Activated CD8-positive, alpha-beta memory T cell treated with anti-CD3 and anti-CD28 coated beads for 36 hours (primary cell): ENCODE data around the gene SOX18. TPM values are rescaled to one million over a fixed set of nuclear protein-coding genes. Genes with fewer than 3 reads are reported as not detected.

Source experiments
- CTCF ChIA-PET: fragments of 350-600 bp; sonication (Branson Sonifier 250); formaldehyde crosslinking; loops from one replicate; lab custom pipeline; 2021; ENCODE audit warnings: antibody characterized with exemption; lab: Charles Lee
- POLR2A ChIA-PET: fragments of 350-600 bp; sonication (Branson Sonifier 250); formaldehyde crosslinking; loops from one replicate; lab custom pipeline; 2021; ENCODE audit warnings: antibody characterized with exemption; lab: Charles Lee
- total RNA-seq, 2 experiments: library from RNA; stranded (reverse); gene quantifications; one replicate each; pipeline ENCODE4 v1.2.3, GENCODE V29; 2021

SOX18 gene
- total RNA-seq, 2 experiments from 2014 or later, result not detected

DNA sequence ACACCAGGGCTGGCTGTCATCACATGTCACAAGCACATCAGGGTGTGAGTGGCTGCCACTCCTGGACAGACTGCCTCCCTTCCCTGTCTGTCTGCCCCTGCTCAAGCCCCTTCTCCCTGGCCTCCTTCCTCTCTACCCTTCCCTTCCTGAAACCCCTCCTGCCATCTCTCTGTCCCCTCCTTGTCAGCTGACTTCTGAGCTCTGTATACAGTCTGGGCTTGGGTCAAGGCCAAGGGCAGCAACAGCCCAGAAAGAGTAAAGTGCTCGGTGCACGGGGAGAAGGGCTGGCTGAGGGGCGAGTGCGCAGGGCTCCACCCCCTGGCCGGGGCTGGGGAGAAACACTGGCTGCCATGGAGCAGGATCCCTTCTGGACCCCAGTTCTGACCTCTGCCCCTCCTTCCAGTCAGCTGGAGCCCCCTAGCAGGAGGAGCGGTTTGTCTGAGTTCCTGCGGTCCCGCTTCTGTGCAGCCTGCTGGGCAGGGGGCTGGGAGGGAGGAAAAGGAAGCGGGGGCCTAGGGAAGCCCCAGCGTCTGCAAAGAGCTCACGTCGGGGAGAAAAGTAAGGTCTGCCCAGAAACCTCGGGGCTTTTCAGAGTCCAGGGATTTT is 32.8 kb upstream of the SOX18 start:
- ChIA-PET POLR2A (interaction anchor here (0.5 kb wide), 1 partner anchor 450 kb away, joined by 4 read pairs; no protein-coding TSS in a partner anchor), CTCF (interaction anchor here (1.1 to 2.9 kb wide), 4 partner anchors 13 to 43 kb away, joined by 3 to 12 read pairs (median 7); no protein-coding TSS in a partner anchor)

- CTCF ChIA-PET, result interaction anchor here (1.1 to 3.2 kb wide), 4 partner anchors 12 to 39 kb away, joined by 3 to 15 read pairs (median 8); no protein-coding TSS in a partner anchor
- POLR2A ChIA-PET, result no interaction called here
These were observed 32.2 kb upstream of the SOX18 start for GRCh38 chr20:64081624-64081964.

DNA sequence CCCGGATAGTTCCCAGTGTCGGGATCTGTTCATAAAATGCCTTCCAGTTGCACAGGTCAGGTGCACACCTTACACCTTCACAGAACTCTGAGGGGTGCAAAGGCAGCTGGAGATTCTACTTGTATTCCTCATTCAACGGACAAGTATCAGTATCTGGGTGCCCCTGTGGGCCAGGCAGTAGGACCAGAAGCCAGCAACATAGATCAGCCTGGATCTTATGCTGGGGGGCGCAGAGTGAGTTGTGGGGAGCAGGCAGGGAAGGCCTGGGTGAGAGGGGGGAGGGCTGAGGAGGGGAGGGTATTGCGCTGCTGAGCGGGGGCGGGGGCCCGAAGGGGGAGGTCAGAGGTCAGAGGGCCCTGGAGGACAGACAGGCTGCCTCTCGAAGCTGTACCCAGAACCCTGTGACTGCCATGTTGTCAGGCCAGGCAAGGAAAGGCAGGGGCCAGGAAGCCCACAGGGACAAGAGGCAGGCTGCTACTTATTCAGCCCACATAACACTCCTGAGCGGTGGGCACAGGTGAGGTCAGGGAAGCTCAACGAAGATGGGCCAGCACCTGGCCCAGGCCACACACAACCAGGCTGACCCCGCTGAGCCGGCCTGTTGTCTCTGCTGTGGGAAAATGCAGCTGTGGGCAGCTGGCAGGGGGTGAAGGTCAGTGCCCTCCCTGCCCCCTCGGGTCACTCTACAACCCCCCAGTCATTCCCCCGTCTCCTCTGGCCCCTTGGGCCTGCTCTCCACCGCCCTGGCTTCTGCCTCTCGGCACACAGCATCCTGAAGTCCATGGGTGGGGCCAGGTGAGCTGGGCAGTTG is 31.6 kb upstream of the SOX18 start:
- POLR2A ChIA-PET, result no interaction called here

GRCh38 chr20:64080013-64080812 is 30.8 kb upstream of the SOX18 start, which contains the start of gene OPRL1:
OPRL1 (plus strand) TSS chr20:64080082; CDS start chr20:64092721, 12,639 bp downstream.
- ChIA-PET POLR2A (interaction anchor here (1.1 to 1.2 kb wide), 2 partner anchors 11 to 17 kb away, joined by 3 to 4 read pairs; partner anchors contain the start of gene TCEA2), CTCF (interaction anchor here (0.6 to 3.6 kb wide), 5 partner anchors 21 to 439 kb away, joined by 3 to 15 read pairs (median 6); no protein-coding TSS in a partner anchor)

More for the DNA sequence above, 31.6 kb upstream of the SOX18 start:
- CTCF ChIA-PET, result interaction anchor here (0.6 to 3.6 kb wide), 5 partner anchors 12 to 49 kb away, joined by 3 to 15 read pairs (median 12); no protein-coding TSS in a partner anchor

- POLR2A ChIA-PET, result interaction anchor here (0.8 to 1.2 kb wide), 3 partner anchors 10 to 41 kb away, joined by 3 to 6 read pairs (median 4); partner anchors contain the start of gene TCEA2
These were observed 30.0 kb upstream of the SOX18 start, which contains the start of gene RGS19 for GRCh38 chr20:64079273-64080012. RGS19 (minus strand) TSS chr20:64079518; CDS start chr20:64076886, 2,632 bp downstream.

DNA sequence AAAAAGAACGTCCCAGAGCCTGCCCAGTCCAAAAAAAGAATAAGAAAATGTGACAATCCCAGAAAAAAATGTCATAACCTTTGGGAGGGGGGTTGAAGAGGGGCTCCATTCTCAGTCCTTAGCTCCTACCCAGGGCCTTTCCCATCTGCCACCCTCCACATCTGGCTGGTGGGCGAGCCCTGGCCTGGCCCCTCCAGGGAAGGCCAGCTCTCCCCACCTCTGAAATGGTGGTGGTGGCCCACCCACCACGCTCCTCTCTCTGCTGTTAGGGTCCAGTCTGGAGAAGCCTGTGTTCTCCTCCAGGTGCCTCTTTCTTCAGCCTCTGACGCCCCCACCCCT is 29.5 kb upstream of the SOX18 start:
- ChIA-PET POLR2A (interaction anchor here (0.8 to 1.2 kb wide), 3 partner anchors 10 to 42 kb away, joined by 3 to 6 read pairs (median 4); partner anchors contain the start of gene TCEA2), CTCF (interaction anchor here (1.3 to 3.6 kb wide), 7 partner anchors 9 to 98 kb away, joined by 3 to 15 read pairs (median 6); partner anchors contain the start of gene PRPF6)

More at GRCh38 chr20:64079273-64080012, 30.0 kb upstream of the SOX18 start, which contains the start of gene RGS19:
- CTCF ChIA-PET, result interaction anchor here (0.6 to 3.6 kb wide), 7 partner anchors 10 to 438 kb away, joined by 3 to 15 read pairs (median 6); partner anchors contain the start of gene PRPF6

DNA sequence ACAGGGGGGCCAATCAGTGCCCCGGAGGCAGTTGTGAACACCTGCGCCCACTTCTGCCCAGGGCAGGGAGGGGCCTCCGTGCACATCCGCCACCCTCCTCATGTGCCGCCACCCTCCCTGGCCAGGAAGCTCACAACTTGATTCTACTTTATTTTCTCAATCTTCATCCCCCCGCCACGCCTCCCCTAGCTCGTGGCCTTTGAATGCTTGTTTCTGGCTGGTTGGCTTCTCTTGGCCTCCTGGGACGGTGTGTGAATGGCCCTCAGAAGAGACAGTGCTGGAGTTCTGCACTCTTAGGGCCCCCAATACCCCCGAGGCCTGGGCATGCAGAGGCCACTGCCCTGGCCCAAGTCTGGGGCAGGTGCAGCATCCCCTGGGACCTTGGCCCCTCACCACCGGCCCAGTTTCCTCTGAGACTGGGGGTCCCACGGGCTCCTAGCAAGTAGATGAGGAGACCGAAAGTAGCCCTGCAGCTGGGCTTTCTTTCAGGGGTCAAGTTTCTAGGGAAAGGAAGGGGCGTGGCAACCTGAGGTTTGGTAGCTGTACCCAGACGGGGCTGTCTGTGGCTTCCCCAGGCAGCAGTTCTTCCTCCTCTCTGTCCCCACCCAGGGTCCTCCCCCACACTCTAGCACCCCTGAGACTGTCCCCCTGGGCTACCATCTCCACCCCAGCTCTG is 28.6 kb upstream of the SOX18 start:
- ChIA-PET POLR2A (interaction anchor here (1.7 kb wide), 1 partner anchor 12 kb away, joined by 5 read pairs; no protein-coding TSS in a partner anchor), CTCF (interaction anchor here (1.3 to 3.6 kb wide), 5 partner anchors 9 to 97 kb away, joined by 3 to 14 read pairs (median 7); partner anchors contain the start of gene PRPF6)

DNA sequence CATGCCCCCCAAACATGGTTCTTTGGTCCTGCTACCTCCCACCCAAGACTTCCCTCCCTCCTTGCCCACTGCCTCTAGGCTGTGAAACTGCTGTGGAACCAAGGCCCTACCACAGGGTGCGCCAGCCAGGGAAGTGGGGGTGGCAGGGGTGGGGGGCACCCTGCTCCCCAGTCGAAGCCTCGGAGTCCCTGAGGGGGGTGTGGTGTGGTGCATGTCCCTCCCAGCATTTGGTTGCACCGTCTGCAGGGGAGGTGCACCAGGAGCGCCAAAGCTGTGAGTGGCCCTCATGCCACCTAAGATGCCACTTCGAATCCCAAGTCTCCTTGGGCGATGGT is 28.1 kb upstream of the SOX18 start:
- CTCF ChIA-PET, result interaction anchor here (1.5 to 3.6 kb wide), 3 partner anchors 39 to 97 kb away, joined by 7 to 14 read pairs (median 9); partner anchors contain the start of gene PRPF6
- POLR2A ChIA-PET, result interaction anchor here (1.7 kb wide), 1 partner anchor 11 kb away, joined by 5 read pairs; no protein-coding TSS in a partner anchor

DNA sequence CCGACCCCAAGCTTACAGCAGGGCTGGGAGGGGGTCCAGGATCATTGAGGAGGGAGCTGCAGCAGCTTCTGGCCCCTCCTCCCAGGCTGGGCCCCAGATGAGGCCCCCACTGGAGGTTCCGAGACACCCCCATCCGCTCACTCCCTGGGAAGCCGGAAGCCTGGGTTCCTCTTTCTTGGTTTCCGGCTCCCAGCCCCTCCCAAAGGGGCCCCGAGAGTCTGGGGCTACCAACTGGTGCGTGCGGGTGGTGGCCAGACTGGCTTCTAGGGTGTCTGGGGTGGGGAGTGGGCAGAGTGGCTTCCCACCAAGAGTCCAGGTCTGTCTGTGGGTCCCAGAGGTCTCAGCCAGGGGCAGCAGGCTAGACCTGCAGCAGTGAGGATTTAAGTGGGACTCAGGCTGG is 27.7 kb upstream of the SOX18 start:
- CTCF ChIA-PET, result interaction anchor here (1.5 to 3.6 kb wide), 3 partner anchors 38 to 43 kb away, joined by 7 to 14 read pairs (median 10); no protein-coding TSS in a partner anchor
- POLR2A ChIA-PET, result interaction anchor here (1.7 kb wide), 1 partner anchor 11 kb away, joined by 5 read pairs; no protein-coding TSS in a partner anchor

- CTCF ChIA-PET, result interaction anchor here (1.2 to 2.0 kb wide), 3 partner anchors 11 to 37 kb away, joined by 3 to 10 read pairs (median 5); no protein-coding TSS in a partner anchor
- POLR2A ChIA-PET, result interaction anchor here (1.7 kb wide), 1 partner anchor 10 kb away, joined by 5 read pairs; no protein-coding TSS in a partner anchor
These were observed 26.9 kb upstream of the SOX18 start for GRCh38 chr20:64076061-64076997.

GRCh38 chr20:64075556-64075955 is 26.1 kb upstream of the SOX18 start:
- ChIA-PET POLR2A (no interaction called here), CTCF (interaction anchor here (1.2 to 2.0 kb wide), 3 partner anchors 10 to 37 kb away, joined by 3 to 10 read pairs (median 5); no protein-coding TSS in a partner anchor)

- ChIA-PET POLR2A (no interaction called here), CTCF (interaction anchor here (1.2 to 2.0 kb wide), 3 partner anchors 9 to 36 kb away, joined by 3 to 10 read pairs (median 5); no protein-coding TSS in a partner anchor)
These were observed 25.5 kb upstream of the SOX18 start for GRCh38 chr20:64074963-64075362.

DNA sequence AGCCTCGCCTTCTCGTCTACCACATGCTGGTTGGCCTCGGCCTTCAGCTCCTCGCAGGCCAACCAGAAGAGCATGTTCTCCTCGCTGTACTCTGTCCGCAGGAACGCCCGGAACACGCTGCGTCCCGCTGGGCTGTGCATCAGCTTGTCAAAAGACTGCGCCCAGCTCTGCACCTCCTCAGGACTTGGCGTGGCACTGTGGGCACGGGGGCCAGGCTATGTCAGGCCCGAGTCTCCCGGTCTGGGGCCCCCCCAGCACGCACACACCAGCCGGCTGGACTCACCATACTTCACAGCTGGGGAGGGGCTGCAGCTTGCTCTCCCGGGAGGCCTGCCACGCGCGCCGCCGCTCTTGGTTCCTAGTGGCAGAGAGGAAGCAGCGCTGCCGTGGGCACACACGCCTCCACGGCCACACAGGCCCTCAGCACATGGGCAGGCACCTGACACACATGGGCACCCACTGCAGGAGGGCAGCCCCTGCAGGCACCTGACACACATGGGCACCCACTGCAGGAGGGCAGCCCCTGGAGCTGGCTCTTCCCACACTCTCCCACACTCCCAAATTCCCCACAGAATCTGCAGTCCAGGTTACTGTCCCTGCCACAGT is 24.8 kb upstream of the SOX18 start:
- ChIA-PET CTCF (no interaction called here), POLR2A (no interaction called here)

- ChIA-PET CTCF (no interaction called here), POLR2A (no interaction called here)
These were observed 24.2 kb upstream of the SOX18 start for GRCh38 chr20:64073476-64074183.
